Neural cell (in vitro differentiated cells): ENCODE data around the gene SH3RF3.

Experiments
- CTCF ChIP-seq: fragments of 450-650 bp; IDR thresholded peaks from 2 replicates; pipeline ENCODE4 v1.5.1; 2014; ENCODE audit warnings: antibody characterized with exemption, mild to moderate bottlenecking, moderate library complexity; ENCODE audit not compliant: poor library complexity, severe bottlenecking
- EP300 ChIP-seq: fragments of 450-650 bp; conservative IDR thresholded peaks from 2 replicates; pipeline ENCODE4 v1.6.1; 2014; ENCODE audit warnings: antibody characterized with exemption, mild to moderate bottlenecking, moderate library complexity; ENCODE audit not compliant: poor library complexity, severe bottlenecking
- EZH2 ChIP-seq: fragments of 200-600, 300-800 bp; shearing (Covaris generic), sonication (generic); IDR thresholded peaks from 2 replicates; pipeline ENCODE4 v1.6.1; 2014; ENCODE audit warnings: antibody characterized with exemption, low read length, borderline replicate concordance, mild to moderate bottlenecking; ENCODE audit not compliant: insufficient read depth, poor library complexity, severe bottlenecking
- POLR2AphosphoS5 ChIP-seq: IDR thresholded peaks from 2 replicates; pipeline ENCODE4 v1.6.1; 2012
- RAD21 ChIP-seq: fragments of 450-650 bp; conservative IDR thresholded peaks from 2 replicates; pipeline ENCODE4 v1.6.1; 2014; ENCODE audit warnings: antibody characterized with exemption, mild to moderate bottlenecking, moderate library complexity
- REST ChIP-seq: IDR thresholded peaks from 2 replicates; pipeline ENCODE4 v1.6.1; 2012; ENCODE audit warnings: borderline replicate concordance
- SMC3 ChIP-seq: fragments of 450-650 bp; conservative IDR thresholded peaks from 2 replicates; pipeline ENCODE4 v1.6.1; 2014; ENCODE audit warnings: antibody characterized with exemption, mild to moderate bottlenecking, moderate library complexity; ENCODE audit not compliant: poor library complexity
- TAF1 ChIP-seq: IDR thresholded peaks from 2 replicates; pipeline ENCODE4 v1.6.1; 2012; ENCODE audit warnings: low read depth

- TF ChIP-seq CTCF (no peak), REST (no peak), TAF1 (no peak), EZH2 (no peak), EP300 (no peak), POLR2AphosphoS5 (no peak), RAD21 (no peak), SMC3 (no peak)
Measured at GRCh38 chr2:109487536-109487869, 358.5 kb downstream of the SH3RF3 start.
